SK-N-SH (cell line): Measurements from ENCODE around the gene GALR2. TPM values are rescaled to one million over a fixed set of nuclear protein-coding genes. Genes with fewer than 3 reads are reported as not detected.

Experiments
- CTCF ChIA-PET: fragments of 300-600, 350-600 bp; formaldehyde crosslinking; extraction: SDS; loops from one replicate; lab custom pipeline; 2021; lab: Yijun Ruan, JAX
- POLR2A ChIA-PET: fragments of 350-600 bp; sonication (Branson Sonifier 250); formaldehyde crosslinking; extraction: SDS; loops from one replicate; lab custom pipeline; 2020; ENCODE audit warnings: antibody characterized with exemption, inconsistent platforms; lab: Yijun Ruan, JAX
- DNase-seq: peaks from one replicate; pipeline ENCODE4 v3.0.0; 2012
- H2AFZ ChIP-seq: fragments of 200-600 bp; sonication (generic); 2 replicates; pipeline ENCODE4 v1.8.1; 2016; ENCODE audit warnings: antibody characterized with exemption, mild to moderate bottlenecking, low read depth
- H3F3A ChIP-seq: fragments of 200-600 bp; sonication (generic); replicated peaks from 2 replicates; pipeline ENCODE3; 2016; ENCODE audit warnings: antibody characterized with exemption, mild to moderate bottlenecking; ENCODE audit not compliant: insufficient read depth
- H3K27ac ChIP-seq, 2 experiments: fragments of 200-500 bp in 1 of 2; fragments of 200-600 bp in 1 of 2; sonication (Bioruptor generic) in 1 of 2; sonication (generic), shearing (Covaris generic) in 1 of 2; 2 replicates each; pipeline versions ENCODE4 v1.5.1 to v1.6.1; 2014 to 2016; ENCODE audit warnings: low read depth in 2 of 2, inconsistent platforms in 1 of 2, low read length in 1 of 2, mild to moderate bottlenecking in 1 of 2, mixed read lengths in 1 of 2
- H3K27me3 ChIP-seq: fragments of 200-600 bp; sonication (generic), shearing (Covaris generic); 2 replicates; pipeline ENCODE4 v1.6.1; 2016; ENCODE audit warnings: mixed run types; ENCODE audit not compliant: insufficient read depth
- H3K36me3 ChIP-seq, 2 experiments: fragments of 200-500 bp in 1 of 2; fragments of 200-600 bp in 1 of 2; sonication (Bioruptor generic) in 1 of 2; sonication (generic) in 1 of 2; replicated peaks in 1 of 2; 2 replicates each; pipeline versions ENCODE3 to v1.5.1; 2014 to 2016; ENCODE audit warnings: low read length in 1 of 2, mild to moderate bottlenecking in 1 of 2; ENCODE audit not compliant: insufficient read depth in 2 of 2, control insufficient read depth in 1 of 2
- H3K4me1 ChIP-seq, 2 experiments: fragments of 200-500 bp in 1 of 2; fragments of 200-600 bp in 1 of 2; sonication (Bioruptor generic) in 1 of 2; sonication (generic), shearing (Covaris generic) in 1 of 2; 2 replicates each; pipeline versions ENCODE4 v1.5.1 to v1.6.1; 2014 to 2016; ENCODE audit warnings: low read depth in 1 of 2, low read length in 1 of 2, mixed run types in 1 of 2; ENCODE audit not compliant: insufficient read depth in 2 of 2, control insufficient read depth in 1 of 2
- H3K4me2 ChIP-seq: fragments of 200-600 bp; sonication (generic), shearing (Covaris generic); 2 replicates; pipeline ENCODE4 v1.6.1; 2017; ENCODE audit warnings: mixed run types
- H3K4me3 ChIP-seq, 2 experiments: fragments of 200-500 bp in 1 of 2; fragments of 200-600 bp in 1 of 2; sonication (Bioruptor generic) in 1 of 2; sonication (generic), shearing (Covaris generic) in 1 of 2; 2 replicates each; pipeline versions ENCODE4 v1.5.1 to v1.8.1; 2014 to 2016; ENCODE audit warnings: low read depth in 2 of 2, inconsistent platforms in 1 of 2, low read length in 1 of 2, mild to moderate bottlenecking in 1 of 2, mixed read lengths in 1 of 2, moderate library complexity in 1 of 2
- H3K79me2 ChIP-seq: fragments of 200-600 bp; sonication (generic); 2 replicates; pipeline ENCODE4 v1.8.1; 2017; ENCODE audit warnings: mild to moderate bottlenecking; ENCODE audit not compliant: insufficient read depth
- H3K9ac ChIP-seq: fragments of 200-600 bp; sonication (generic); 2 replicates; pipeline ENCODE4 v1.6.1; 2017; ENCODE audit warnings: mixed run types
- H3K9me2 ChIP-seq: fragments of 200-600 bp; sonication (generic); 2 replicates; pipeline ENCODE4 v1.6.1; 2017; ENCODE audit warnings: mixed run types
- H3K9me3 ChIP-seq: fragments of 200-600 bp; sonication (generic); 2 replicates; pipeline ENCODE4 v1.6.1; 2017; ENCODE audit warnings: mixed run types, mild to moderate bottlenecking, moderate library complexity
- H4K20me1 ChIP-seq: fragments of 200-600 bp; sonication (generic); 2 replicates; pipeline ENCODE4 v1.6.1; 2017; ENCODE audit warnings: mild to moderate bottlenecking, mixed run types; ENCODE audit not compliant: insufficient read depth
- GABPA ChIP-seq: IDR thresholded peaks from 2 replicates; pipeline ENCODE4 v1.4.0; 2012; ENCODE audit warnings: low read depth, mild to moderate bottlenecking
- RAD21 ChIP-seq: IDR thresholded peaks from 2 replicates; pipeline ENCODE4 v1.6.1; 2012; ENCODE audit warnings: mild to moderate bottlenecking, low read length
- USF2 ChIP-seq: fragments of 150-350 bp; IDR thresholded peaks from 2 replicates; pipeline ENCODE4 v1.6.1; 2017; ENCODE audit warnings: antibody characterized with exemption, low read length, low read depth, borderline replicate concordance
- WGBS: methylation state at CpG from one replicate; pipeline ENCODE4 v1.1.6; 2017; ENCODE audit warnings: low lambda C conversion rate; 5-methylcytosine and 5-hydroxymethylcytosine counted together
- polyA plus RNA-seq, 3 experiments: library from polyadenylated mRNA; depleted of rRNA; stranded (reverse); fragments of >200 nt; gene quantifications; 2 replicates each; pipeline ENCODE4 v1.2.3, GENCODE V29; 2012
- small RNA-seq, 7 experiments: library from RNA; depleted of rRNA; stranded (forward); fragments of <200 nt; gene quantifications; one replicate each; pipeline ENCODE3, GENCODE V24; 2012

The GALR2 gene
- polyA plus RNA-seq, 1 of the 3 experiments (the other 2 are of a cell fraction): 0.05 TPM

- Histone ChIP-seq H4K20me1 (no peaks in the 10 kb centered on the region), H3K4me3 (no peak overlapping the region), H3K4me2 (no peak overlapping the region), H3F3A (no peaks in the 10 kb centered on the region), H3K27me3 (no peaks in the 10 kb centered on the region), H3K9me2 (no peaks in the 10 kb centered on the region), H3K79me2 (no peaks in the 10 kb centered on the region), H3K36me3 (no peaks in the 10 kb centered on the region), H3K27ac (no peak overlapping the region), H3K4me1 (no peaks in the 10 kb centered on the region; a peak in 1 of 4 replicates), H3K9ac (no peak overlapping the region), H2AFZ (no peak overlapping the region), H3K9me3 (no peaks in the 10 kb centered on the region)
- ChIA-PET POLR2A (no interaction called here), CTCF (interaction anchor here (0.8 to 18.8 kb wide), 14 partner anchors 14 to 272 kb away, joined by 3 to 332 read pairs (median 4); partner anchors contain the start of genes CDK3, EXOC7 and FOXJ1)
- DNase-seq: no peak
- 92% methylated on average over 1 of the region's 1 CpG for WGBS
- TF ChIP-seq USF2 (no peak), RAD21 (no peak), GABPA (no peak)
Observed at GRCh38 chr17:76125922-76126321, 51.3 kb downstream of the GALR2 start.

Small RNA genes lying within 50 kb of the gene (small RNA-seq; reads per million reads assigned to genes)
- 0 to 8.6 (median 0.93) reads per million in 7 experiments for gene MIR6868

Other genes with a start within 250 kb of the GALR2 start
- 0.99 and 1.3 TPM in 2 replicates for gene UNC13D, start 230.4 kb upstream of the GALR2 start, polyA plus RNA-seq (2012; rRNA removed)
- 49.7 and 55.8 TPM in 2 replicates for gene WBP2, start 219.4 kb upstream of the GALR2 start, polyA plus RNA-seq (2012; rRNA removed)
- 3.1 and 5.1 TPM in 2 replicates for gene TRIM47, start 196.2 kb upstream of the GALR2 start, polyA plus RNA-seq (2012; rRNA removed)
- 13.1 and 18.1 TPM in 2 replicates for gene TRIM65, start 177.8 kb upstream of the GALR2 start, polyA plus RNA-seq (2012; rRNA removed)
- 62.5 and 93.9 TPM in 2 replicates for gene MRPL38, start 169.9 kb upstream of the GALR2 start, polyA plus RNA-seq (2012; rRNA removed)
- 19.0 and 19.7 TPM in 2 replicates for gene FBF1, start 133.7 kb upstream of the GALR2 start, polyA plus RNA-seq (2012; rRNA removed)
- 21.5 and 29.7 TPM in 2 replicates for gene ACOX1, start 95.6 kb upstream of the GALR2 start, polyA plus RNA-seq (2012; rRNA removed)
- 33.6 and 38.1 TPM in 2 replicates for gene TEN1, start 95.5 kb upstream of the GALR2 start, polyA plus RNA-seq (2012; rRNA removed)
- 14.6 and 22.1 TPM in 2 replicates for gene CDK3, start 73.9 kb upstream of the GALR2 start, polyA plus RNA-seq (2012; rRNA removed)
- 0.15 and 0.23 TPM in 2 replicates for gene EVPL, start 47.5 kb upstream of the GALR2 start, polyA plus RNA-seq (2012; rRNA removed)
- 76.8 and 81.4 TPM in 2 replicates for gene SRP68, start 2.3 kb upstream of the GALR2 start, polyA plus RNA-seq (2012; rRNA removed)
- gene ZACN, start 4.4 kb downstream of the GALR2 start, polyA plus RNA-seq (2012; rRNA removed): 0.03 TPM in 1 of 2 replicates, not detected in the other
- 129 and 167 TPM in 2 replicates for gene EXOC7, start 29.0 kb downstream of the GALR2 start, polyA plus RNA-seq (2012; rRNA removed)
- gene FOXJ1, start 66.5 kb downstream of the GALR2 start, polyA plus RNA-seq (2012; rRNA removed): not detected in 2 replicates
- 5.2 TPM in 2 replicates for gene RNF157, start 165.7 kb downstream of the GALR2 start, polyA plus RNA-seq (2012; rRNA removed)
- gene UBALD2, start 190.6 kb downstream of the GALR2 start, polyA plus RNA-seq (2012; rRNA removed): 16.7 and 27.0 TPM in 2 replicates
- 6.2 and 7.6 TPM in 2 replicates for gene QRICH2, start 233.5 kb downstream of the GALR2 start, polyA plus RNA-seq (2012; rRNA removed)